Stimulated activated CD8-positive, alpha-beta memory T cell treated with anti-CD3 and anti-CD28 coated beads, Interleukin-12 subunit alpha, Interleukin-12 subunit beta, amount 100 ng/mL, for 24 hours (primary cell): ENCODE measurements around the gene CREB3.

Experiments used
- DNase-seq: peaks from one replicate; pipeline ENCODE4 v3.0.0-alpha.2; 2020; ENCODE audit errors: extremely low read depth

The CREB3 gene

GRCh38 chr9:35749515-35750255 lies 17.2 kb downstream of the CREB3 start:
- DNase-seq: no peak

GRCh38 chr9:35750256-35750531 lies 17.7 kb downstream of the CREB3 start:
- no peak for DNase-seq

GRCh38 chr9:35753466-35753865 lies 21.0 kb downstream of the CREB3 start:
- no peak for DNase-seq

- DNase-seq: no peak
Measured at GRCh38 chr9:35754264-35754663, 21.8 kb downstream of the CREB3 start, which contains the start of gene MSMP. MSMP (minus strand) TSS chr9:35754276; CDS start chr9:35754129, 147 bp downstream.

- DNase-seq: no peak
Measured at GRCh38 chr9:35755071-35755470, 22.6 kb downstream of the CREB3 start.

- peak; percentile 61 for DNase-seq
Measured at GRCh38 chr9:35756275-35757225, 24.1 kb downstream of the CREB3 start.

GRCh38 chr9:35757226-35757891 lies 24.9 kb downstream of the CREB3 start:
- DNase-seq: no peak

DNA sequence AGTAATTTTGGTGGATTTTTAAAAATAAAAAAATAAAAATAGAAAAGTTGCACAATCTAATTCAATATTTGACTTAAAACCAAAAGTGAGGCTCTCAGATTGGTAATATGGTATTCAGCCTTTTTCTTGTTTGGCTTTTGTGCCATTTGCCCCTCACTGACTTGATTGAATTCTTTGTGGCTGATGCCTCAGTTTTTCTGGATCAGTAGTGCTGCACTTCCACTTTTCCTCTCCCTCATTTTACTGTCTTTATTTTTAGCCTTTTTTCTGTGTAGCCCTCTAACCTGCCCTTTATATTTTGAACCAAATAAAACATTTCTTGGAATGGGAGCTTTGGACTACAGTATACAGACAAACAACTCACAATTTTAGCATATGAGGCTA lies 25.4 kb downstream of the CREB3 start:
- DNase-seq: no peak

GRCh38 chr9:35758475-35759050 lies 26.1 kb downstream of the CREB3 start:
- DNase-seq: no peak

DNA sequence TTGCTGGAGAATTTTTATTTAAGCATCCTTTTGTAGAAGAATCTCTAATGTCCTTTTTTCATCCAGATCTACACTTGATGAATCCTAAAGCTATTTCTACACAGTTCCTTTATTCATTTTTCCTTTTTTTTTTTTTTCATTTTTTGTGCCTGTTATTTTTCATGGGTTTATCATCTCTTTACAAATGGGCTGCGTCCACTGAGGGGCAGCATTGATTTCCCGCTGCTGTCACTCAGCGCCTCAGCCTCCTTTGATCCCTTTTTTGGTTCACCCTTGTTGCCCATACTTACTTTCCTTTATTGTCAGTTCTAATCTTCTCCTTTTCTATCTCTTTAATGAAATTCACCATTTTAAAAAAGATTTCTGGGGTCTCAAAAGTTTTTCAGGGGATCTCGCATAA lies 27.3 kb downstream of the CREB3 start:
- DNase-seq: no peak

DNA sequence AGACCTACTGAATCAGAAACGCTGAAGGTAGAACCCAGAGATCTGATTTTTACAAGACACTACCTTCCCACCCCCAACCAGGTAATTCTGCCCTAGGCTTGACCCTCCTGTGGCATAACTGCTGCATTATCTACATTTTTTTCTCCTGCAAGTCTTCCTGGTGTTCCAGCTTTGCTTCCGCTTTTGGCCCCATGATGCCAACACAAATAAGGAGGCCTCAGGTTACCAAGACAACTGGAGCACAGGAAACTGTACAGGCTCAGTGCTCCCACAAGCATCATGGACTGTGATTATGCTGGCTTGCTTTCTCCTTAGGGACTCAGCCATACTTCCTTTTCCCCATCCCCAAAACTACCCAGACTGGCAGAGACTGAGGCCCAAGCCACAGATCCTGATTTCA lies 28.2 kb downstream of the CREB3 start:
- DNase-seq: no peak

- no peak for DNase-seq
Measured at GRCh38 chr9:35763181-35763580, 30.7 kb downstream of the CREB3 start.

- DNase-seq: no peak
Measured at GRCh38 chr9:35763803-35764202, 31.3 kb downstream of the CREB3 start.

GRCh38 chr9:35766997-35767396 lies 34.5 kb downstream of the CREB3 start:
- no peak for DNase-seq

DNA sequence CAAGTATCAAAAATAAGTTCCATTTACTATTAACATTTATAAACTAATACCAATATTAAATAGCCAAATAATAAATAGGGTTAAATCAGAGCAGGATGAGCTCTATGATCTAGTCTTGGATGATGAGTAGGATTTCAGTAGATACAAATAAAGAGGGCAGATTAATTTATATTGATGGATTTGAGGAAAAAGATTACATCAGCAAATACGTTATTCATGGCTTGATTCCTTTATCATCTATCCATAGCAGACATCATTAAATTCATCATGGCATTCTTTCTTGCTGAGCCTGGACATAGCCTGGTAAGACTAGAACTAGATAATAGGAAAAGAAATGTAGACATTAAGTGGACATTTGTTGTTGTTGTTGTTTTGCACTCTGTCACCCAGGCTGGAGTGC lies 35.0 kb downstream of the CREB3 start:
- no peak for DNase-seq

DNA sequence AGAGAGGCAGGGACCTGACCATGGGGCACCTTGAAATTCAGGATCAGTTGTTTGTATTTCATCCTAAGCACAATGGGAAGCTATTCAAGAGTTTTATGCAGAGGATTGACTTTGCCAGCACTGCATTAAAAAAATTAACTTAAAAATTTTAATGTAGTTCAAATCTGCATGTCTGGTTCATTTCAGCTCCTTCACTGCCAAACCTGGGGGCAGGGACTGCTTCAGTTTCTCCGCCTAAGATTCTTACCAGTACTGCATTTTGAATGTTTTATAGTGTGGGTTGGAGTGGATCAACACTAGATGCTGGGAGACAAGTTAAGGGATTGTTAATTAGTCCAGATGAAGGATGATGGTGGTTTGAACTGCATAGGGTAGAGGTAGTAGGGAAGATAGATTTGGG lies 37.3 kb downstream of the CREB3 start:
- no peak for DNase-seq

DNA sequence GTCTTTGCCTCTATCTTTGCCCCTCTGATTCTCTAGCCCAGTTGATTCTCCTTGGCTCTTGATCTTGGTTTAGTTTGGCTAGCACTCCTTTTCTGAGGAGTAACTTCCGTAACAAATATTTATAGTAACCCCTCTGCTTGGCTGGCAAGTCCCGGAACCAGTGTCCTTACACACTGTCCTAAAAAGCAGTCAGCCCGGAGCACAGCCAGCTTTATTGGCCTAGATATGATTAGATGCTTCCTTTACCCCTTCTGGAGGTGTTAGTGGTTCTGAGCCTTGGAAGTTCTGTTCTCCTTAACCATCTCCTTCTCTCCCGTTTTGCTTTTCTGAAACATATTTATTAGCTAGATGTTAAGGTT lies 38.6 kb downstream of the CREB3 start:
- DNase-seq: no peak

GRCh38 chr9:35771534-35771933 lies 39.1 kb downstream of the CREB3 start:
- no peak for DNase-seq

DNA sequence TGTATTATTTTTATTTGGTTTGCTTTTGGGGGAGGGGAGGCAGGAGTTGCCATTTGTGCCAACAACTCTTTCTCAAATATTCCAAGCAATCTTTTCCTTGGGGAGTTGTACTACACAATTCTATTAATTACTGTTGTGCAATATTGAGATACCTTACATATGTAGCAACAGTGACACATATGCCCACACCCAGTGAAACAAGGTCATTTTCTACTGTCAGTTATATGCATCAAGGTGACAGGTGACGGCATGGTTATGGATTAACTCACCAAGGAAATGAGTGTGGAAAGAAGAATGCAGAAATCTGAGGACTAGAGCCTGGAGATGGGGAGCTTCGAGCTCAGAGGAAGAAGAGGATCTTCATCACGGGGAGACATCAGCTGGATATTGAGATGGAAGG lies 39.5 kb downstream of the CREB3 start:
- no peak for DNase-seq

DNA sequence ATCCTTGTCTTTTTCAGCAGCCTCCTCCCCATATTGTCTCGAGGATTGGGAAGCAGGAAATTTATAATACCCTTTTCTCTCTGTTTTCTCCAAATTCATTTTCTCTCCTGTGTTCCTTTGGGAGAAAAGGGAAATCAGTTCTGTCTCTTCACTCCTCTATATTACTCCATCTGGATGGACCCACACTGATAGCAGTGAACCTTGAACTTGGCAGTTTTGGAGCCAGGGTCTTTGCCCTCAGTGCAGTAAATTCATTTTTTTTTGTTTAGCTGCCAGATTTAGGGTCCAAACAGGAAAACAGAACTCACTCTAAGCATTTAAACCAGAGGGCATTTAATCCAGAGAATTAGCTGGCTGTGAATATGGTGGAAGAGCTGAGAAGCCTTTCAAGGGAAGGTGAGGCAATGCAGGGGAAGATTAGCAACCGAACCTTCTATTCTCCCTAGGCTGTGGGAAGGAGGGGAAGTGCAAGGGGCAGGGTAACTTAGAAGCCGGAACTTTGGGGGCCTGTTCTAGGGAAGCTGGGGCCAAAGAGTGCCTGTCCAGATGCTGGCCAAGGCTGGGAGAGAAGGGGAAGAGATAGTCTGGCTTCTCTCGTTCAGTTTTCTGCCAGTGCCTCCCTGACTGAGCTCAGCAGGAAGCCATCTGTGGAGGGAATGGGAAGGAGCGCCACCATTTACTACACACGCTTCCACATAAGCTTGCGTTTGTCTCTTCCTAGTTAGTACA lies 42.6 kb downstream of the CREB3 start:
- DNase-seq: no peak

- no peak for DNase-seq
Measured at GRCh38 chr9:35776018-35776417, 43.6 kb downstream of the CREB3 start.

- DNase-seq: no peak
Measured at GRCh38 chr9:35778496-35778895, 46.0 kb downstream of the CREB3 start.
